Mucosa of descending colon (tissue), 3 donors: ENCODE measurements around the gene MST1. TPM values are rescaled to one million over a fixed set of nuclear protein-coding genes. Genes with fewer than 3 reads are reported as not detected.

ENCODE experiments used
- ATAC-seq: fragments of 200-7000 bp; cut with Tn5 transposase; one replicate; pipeline ENCODE4 v1.9.1; 2020; ENCODE audit warnings: mild to moderate bottlenecking, moderate library complexity
- DNase-seq, 3 donors: peaks; one replicate each; pipeline ENCODE4 v3.0.0-alpha.2; 2020
- H3K36me3 ChIP-seq: fragments of 200-600 bp; one replicate; pipeline ENCODE4 v1.8.0; 2021; ENCODE audit warnings: low read depth, mild to moderate bottlenecking
- H3K4me1 ChIP-seq: fragments of 200-600 bp; one replicate; pipeline ENCODE4 v1.8.0; 2021; ENCODE audit warnings: low read depth, mild to moderate bottlenecking
- H3K4me3 ChIP-seq: fragments of 200-600 bp; one replicate; pipeline ENCODE4 v1.8.0; 2021; ENCODE audit warnings: mild to moderate bottlenecking
- H3K9me3 ChIP-seq: fragments of 200-600 bp; one replicate; pipeline ENCODE4 v1.8.0; 2021; ENCODE audit warnings: mild to moderate bottlenecking
- intact Hi-C, 2 donors: fragments of 100-400 bp; cut with DNase I in 1 of 2; cut with micrococcal nuclease in 1 of 2; formaldehyde crosslinking; loops; one replicate each; pipeline versions ENCODE4 v1.11.0 to v1.11.1; 2022; cut with DNase I, micrococcal nuclease
- total RNA-seq, 3 donors: library from RNA; stranded (reverse); fragmentation: NEBNext Ultra II Directional in 2 of 3; extraction: Animal tissue kit (Norgen Biotek cat#: 25700) in 2 of 3; gene quantifications; one replicate each; pipeline versions ENCODE4 v1.2.1 to v1.2.4, GENCODE V29; 2021 to 2023
- TF ChIP-seq, protein P1 (sequence below): fragments of 200-600 bp; IDR thresholded peaks from one replicate; pipeline ENCODE4 v1.8.0; 2022; ENCODE audit warnings: antibody characterized with exemption, mild to moderate bottlenecking
- donor health status: DM: no; HTN: no; CAD: no; lungs with moderate emphysema.
- donor health status: DM: no; HTN: no; CAD: no.
- donor health status: DM: no; HTN: yes; CAD: no.

MST1 gene
- total RNA-seq, 3 donors from 2014 or later, result 16.8 to 55.9 (median 18.8) TPM

GRCh38 chr3:49729966-49730609 is 40.8 kb upstream of the MST1 start:
- TF ChIP-seq, protein P1, sequence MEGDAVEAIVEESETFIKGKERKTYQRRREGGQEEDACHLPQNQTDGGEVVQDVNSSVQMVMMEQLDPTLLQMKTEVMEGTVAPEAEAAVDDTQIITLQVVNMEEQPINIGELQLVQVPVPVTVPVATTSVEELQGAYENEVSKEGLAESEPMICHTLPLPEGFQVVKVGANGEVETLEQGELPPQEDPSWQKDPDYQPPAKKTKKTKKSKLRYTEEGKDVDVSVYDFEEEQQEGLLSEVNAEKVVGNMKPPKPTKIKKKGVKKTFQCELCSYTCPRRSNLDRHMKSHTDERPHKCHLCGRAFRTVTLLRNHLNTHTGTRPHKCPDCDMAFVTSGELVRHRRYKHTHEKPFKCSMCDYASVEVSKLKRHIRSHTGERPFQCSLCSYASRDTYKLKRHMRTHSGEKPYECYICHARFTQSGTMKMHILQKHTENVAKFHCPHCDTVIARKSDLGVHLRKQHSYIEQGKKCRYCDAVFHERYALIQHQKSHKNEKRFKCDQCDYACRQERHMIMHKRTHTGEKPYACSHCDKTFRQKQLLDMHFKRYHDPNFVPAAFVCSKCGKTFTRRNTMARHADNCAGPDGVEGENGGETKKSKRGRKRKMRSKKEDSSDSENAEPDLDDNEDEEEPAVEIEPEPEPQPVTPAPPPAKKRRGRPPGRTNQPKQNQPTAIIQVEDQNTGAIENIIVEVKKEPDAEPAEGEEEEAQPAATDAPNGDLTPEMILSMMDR, result no peak
- intact Hi-C loops, result no loop called here
- H3K36me3 ChIP-seq, result no peaks in the 10 kb centered on the region

DNA sequence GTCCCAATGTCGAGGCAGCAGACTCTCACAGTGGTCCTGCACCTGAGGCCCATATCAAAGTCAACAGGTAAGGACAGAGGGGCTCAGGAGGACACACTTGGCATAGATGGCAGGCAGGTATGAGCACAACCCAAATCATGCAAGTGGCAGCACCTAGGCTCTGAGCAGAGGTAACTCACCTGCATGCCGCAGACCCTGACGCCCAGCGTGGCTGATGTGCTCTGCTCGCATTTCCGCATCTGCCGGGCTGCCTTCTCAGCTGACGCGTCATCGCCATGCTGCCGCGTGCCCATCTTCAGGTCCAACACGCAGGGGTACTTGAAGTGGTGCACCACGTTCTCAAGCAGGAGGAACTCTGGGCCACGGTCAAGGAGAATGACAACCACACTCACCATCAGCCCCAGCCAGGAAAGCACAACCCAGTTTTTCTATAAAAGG is 38.7 kb upstream of the MST1 start:
- TF ChIP-seq, protein P1, result no peak
- intact Hi-C loops, result no loop called here
- peaks cover 5% of the 10 kb centered on the region for H3K36me3 ChIP-seq
- ATAC-seq (no peak), DNase-seq (no peak)
- H3K4me1 ChIP-seq, result peaks cover 14% of the 10 kb centered on the region
- no peaks in the 10 kb centered on the region for H3K9me3 ChIP-seq
- H3K4me3 ChIP-seq, result no peak overlapping the region

More at GRCh38 chr3:49729966-49730609, 40.8 kb upstream of the MST1 start:
- Histone ChIP-seq H3K9me3 (no peaks in the 10 kb centered on the region), H3K4me3 (no peak overlapping the region), H3K4me1 (peaks cover 9% of the 10 kb centered on the region)
- ATAC-seq (no peak), DNase-seq (no peak)

- Histone ChIP-seq H3K9me3 (no peaks in the 10 kb centered on the region), H3K4me3 (no peak overlapping the region), H3K36me3 (peaks cover 5% of the 10 kb centered on the region), H3K4me1 (peaks cover 20% of the 10 kb centered on the region)
- DNase-seq (peak in 1 of 3 donors; percentile 29), ATAC-seq (no peak)
- TF ChIP-seq, protein P1, result no peak
- intact Hi-C loops, result no loop called here
Measured at GRCh38 chr3:49727154-49727923, 38.1 kb upstream of the MST1 start.

GRCh38 chr3:49725906-49726681 is 36.8 kb upstream of the MST1 start:
- ATAC-seq, result peak; percentile 5

DNA sequence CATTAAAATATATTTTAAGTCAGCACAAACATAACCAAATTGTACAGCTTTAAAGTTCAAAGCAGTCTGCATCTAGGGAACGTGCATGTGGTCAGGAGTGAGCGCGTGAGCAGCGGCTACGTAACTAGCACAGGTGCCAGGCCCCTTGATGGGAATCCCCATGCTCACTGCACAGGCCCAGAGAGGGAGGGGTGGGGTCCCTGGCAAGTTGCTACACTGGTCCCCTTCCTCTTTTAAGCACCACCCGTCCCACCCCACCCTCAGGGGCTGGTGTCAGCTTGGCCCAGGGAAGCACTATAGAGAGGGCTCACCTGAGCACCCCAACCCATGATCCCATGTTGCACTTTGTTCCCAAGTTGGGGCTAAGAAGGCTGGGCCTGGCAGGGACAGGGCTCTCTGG is 35.3 kb upstream of the MST1 start:
- DNase-seq (peak in 2 of 3 donors; percentile 55 to 75), ATAC-seq (no peak)
- intact Hi-C loops, result no loop called here
- Histone ChIP-seq H3K4me1 (peaks cover 33% of the 10 kb centered on the region), H3K9me3 (no peaks in the 10 kb centered on the region), H3K4me3 (no peak overlapping the region), H3K36me3 (peaks cover 5% of the 10 kb centered on the region)
- TF ChIP-seq, protein P1, result no peak

More at GRCh38 chr3:49725906-49726681, 36.8 kb upstream of the MST1 start:
- Histone ChIP-seq H3K4me3 (no peak overlapping the region), H3K9me3 (no peaks in the 10 kb centered on the region), H3K4me1 (peaks cover 26% of the 10 kb centered on the region), H3K36me3 (peaks cover 5% of the 10 kb centered on the region)
- peak in 2 of 3 donors; percentile 80 to 85 for DNase-seq
- intact Hi-C loops, result no loop called here
- TF ChIP-seq, protein P1, result no peak
